Glomerular visceral epithelial cell (primary cell): ENCODE data around the gene CACNA1S.

Source experiments
- DNase-seq: peaks from one replicate; pipeline ENCODE4 v3.0.0-alpha.2; 2016; ENCODE audit errors: extremely low spot score

CACNA1S gene

DNA sequence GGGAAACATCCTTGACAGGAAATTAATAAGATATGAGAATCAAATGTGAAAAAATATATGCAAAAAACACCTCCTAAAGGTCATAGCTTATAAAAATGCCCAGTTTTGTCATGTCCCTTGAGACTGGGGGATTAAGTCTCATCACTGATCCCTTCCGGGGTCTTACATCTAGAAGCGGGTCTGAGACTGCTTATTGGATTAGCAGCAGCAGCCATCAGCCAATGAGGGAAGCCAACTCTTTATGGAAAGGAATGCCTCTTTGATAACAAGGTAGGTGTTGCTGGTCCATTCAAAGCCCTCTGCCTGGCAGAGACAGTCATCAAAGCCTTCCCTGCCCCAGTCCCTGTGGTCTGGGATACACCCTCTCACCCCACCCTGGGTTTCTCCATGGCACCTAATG lies 3.9 kb upstream of the CACNA1S start:
- DNase-seq: no peak

DNA sequence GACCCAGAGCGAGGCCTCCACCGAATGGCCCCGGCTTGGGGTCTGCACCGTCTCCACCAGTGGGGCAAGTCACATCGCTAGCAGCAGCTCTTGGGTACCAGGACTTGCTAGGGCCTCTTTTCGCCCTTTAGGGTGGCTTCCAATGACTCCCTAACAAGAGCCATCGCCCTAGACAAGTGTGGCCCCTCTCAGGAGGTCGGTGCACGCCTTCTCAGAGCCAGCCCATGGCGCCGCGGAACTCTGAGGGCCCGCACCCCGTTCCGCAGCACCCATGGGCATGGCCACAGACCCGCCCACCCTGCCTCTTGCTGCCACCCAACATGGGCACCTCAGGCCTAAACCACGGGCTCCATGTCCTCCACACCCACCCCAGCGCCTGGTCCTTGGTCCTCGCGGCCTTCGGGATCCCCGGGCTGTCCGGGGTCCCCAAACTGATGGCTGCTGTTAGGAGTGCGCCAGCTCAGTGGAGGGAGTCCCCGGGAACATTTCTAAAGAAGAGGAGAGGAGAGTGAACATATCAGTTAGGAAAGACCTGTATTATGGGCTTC lies 3.2 kb upstream of the CACNA1S start:
- no peak for DNase-seq

DNA sequence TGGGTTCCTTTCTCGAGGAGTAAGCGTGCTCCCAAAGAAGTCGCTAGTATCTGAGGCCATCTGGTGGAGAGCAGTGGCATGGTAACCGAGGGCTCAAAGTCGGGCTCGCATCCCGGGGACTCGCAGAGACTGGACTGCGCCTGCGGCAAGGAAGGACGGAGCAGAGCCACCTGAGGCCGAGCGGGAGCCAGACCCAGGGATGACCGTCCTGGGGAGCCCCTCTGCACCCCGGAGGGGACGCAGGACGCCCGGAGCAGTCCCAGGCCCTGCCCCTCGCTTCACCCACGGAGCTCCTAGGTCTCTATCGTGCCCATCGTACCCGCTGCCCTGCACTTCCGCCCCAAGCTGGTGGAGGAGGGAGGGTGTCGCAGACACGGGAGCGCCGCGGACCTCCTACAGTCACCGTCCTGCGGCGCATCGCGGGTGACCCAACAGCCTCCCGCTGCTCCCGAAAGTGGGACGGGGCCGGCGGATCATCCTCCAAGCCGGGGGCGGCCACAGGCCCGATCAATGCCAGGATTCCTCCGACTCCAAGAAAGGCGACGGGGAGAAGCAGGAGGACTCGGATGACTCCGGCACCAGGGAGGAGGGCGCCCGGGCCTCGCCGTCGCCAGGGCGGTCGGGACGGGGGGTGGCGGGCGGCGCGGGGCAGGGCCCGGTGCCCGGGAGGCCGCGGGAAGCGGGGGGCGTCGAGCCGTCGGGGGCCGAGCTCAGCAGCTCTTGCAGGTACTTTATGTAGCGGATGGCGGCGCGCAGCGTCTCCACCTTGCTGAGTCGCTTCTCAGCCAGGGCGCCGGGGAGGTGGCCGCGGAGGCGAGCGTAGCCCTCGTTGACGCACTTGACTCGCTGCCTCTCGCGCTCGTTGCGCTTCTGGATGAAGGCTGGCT lies 2.3 kb upstream of the CACNA1S start:
- DNase-seq: peak; percentile 94

DNA sequence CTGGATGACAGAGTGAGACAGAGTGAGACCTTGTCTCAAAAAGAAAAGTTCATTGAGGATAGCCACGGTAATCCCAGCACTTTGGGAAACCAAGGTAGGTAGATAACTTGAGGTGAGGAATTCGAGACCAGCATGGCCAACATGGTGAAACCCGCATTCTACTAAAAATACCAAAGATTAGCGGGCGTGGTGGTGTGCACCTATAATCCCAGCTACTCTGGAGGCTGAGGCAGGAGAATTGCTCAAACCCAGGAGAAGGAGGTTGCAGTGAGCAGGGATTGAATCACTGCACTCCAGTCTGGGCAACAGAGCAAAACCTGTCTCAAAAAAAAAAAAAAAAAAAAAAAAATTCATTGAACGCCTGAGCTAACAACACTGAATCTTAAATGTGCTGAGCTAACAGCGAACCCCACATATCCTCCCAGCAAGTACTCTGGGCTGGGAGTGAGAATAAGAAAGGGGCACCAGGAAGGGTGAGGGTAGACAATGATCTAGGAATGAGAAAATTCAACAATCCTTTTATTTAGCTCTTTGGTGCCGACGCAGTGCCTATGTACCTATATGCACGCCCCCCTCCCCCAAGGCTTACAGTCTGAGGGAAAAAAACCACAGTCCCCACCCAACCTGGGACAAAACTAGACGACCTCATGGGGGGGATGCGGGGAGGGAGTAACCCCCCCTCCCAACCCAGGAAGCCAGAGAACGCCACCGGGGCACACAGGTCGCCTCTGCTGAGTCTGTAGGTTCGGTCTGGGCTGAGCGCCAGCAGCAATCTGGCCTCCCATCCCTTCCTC lies 1.4 kb upstream of the CACNA1S start:
- DNase-seq: no peak

DNA sequence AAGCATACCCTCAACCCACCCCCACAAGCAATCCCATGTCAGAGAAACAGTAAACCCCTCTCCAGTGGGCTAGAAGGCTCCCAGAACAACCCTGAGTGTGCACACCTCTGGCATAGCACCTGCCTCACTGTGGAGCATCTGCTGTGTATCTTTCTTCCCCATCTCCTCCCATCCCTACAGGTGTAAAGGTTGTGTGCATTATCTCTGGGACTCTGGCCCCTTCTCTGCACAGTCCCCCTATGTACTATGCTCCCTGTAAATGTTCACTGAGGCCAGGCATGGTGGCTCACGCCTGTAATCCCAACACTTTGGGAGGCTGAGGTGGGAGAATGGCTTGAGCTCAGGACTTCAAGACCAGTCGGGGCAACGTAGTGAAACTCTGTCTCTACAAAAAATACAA lies 700 bp upstream of the CACNA1S start:
- no peak for DNase-seq

DNA sequence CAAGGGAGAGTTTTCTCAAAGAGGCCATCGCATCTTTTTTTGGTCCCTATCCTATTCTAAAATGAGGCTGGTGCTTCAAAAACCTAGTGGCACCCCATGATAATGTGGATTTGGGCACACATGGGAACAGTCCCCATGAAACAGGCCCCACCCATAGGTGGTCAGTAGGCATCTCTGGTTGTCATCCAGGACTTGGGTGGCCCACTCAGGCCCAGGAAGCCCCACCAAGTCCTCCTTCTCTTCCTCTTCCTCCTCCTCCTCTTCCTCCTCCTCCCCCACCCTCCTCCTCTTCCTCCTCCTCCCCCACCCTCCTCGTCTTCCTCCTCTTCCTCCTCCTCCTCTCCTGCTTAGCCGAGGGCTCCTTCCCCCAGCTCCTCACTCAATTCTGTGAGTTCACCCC lies 554 bp downstream of the CACNA1S start:
- no peak for DNase-seq

DNA sequence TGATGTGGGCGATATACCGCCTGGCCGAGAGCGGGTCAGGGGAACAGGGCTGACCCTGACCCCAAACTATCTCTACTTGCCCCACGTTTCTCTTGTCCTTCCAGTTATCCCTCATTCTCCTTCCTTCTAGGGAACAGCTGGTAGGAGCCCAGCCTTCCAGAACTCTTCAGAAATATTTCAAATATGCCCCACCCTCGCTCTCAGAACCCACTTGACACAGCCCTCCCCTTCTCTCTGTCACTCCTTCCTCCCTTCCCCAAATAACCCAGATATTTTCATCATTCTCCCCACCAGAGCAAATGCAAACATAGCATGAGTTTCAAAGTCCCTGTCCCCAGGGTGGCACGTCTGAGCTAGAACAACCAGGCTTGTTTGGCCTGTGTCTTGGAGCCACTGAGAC lies 1.1 kb downstream of the CACNA1S start:
- DNase-seq: no peak

DNA sequence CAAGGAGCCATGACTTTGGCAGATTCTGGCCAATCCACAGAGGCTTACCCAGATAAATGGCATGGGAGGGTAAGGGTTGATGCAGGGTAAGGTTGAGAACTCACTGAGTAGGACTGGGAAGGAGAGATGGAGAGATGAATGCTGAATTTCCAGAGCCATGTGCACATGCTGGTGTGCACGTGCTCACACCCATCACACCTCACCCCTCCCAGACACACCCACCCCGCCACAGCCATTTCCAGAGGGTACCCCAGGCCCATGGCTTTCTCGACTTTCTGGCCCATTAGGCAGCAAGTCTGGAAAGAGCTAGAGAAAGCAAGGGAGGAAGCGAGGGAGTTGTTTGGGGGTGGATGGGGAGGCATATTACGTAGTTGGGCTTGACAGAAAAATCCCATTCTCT lies 1.6 kb downstream of the CACNA1S start:
- no peak for DNase-seq

DNA sequence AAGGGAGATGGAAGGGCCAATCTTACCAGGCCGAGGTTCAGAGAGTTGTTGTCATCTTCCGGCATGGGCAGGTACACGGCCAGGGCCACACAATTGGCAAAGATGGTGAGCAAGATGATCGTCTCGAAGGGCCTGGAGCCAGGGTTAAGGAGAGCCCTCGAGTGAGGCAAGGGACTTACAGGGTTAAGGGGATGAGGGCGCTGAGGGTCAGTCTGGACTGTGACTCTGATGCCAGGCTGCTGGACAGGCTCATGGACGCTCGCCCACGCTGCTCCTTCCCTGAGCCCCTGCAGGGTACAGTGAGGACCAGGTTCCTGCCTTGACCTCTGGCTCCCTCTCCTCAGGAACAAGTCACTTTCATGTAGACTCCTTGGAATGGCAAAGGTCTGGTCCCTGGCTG lies 2.1 kb downstream of the CACNA1S start:
- no peak for DNase-seq

DNA sequence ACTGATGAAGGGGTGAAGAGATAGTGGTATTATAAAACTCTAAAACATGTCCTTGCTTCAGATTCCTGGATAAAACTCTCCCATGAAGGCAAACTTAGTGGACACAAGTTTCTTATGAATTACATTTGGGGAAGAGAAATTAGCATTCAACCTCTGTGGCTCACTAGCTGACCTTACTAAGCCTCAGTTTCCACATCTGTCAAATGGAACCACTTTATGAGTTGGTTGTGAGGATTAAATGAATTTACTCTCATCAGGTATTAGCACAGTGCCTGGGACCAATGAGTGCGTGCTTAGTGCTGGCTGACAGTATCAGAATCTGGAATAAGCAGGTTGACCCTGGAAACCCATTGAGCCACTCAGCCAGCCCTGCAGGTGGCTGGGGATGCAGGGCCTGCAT lies 2.6 kb downstream of the CACNA1S start:
- DNase-seq: no peak

DNA sequence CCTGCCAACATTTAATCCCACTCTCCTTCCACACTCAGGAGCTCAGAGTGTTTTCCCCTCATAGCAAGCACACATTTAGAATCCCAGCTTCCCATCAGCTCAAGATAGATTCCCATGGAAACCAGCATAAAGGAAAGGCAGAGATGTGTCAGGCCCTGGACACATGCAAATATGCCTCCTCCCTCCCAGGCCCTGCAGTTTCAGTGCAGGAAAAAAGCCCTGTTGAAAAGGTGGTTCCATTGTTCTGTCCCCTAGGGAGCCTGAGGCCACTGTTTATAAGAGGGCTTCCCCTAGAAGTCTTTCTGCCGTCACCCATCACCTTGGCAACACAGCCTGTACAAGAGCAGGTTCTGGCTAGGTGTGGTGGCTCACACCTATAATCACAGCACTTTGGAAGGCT lies 3.6 kb downstream of the CACNA1S start:
- DNase-seq: no peak

DNA sequence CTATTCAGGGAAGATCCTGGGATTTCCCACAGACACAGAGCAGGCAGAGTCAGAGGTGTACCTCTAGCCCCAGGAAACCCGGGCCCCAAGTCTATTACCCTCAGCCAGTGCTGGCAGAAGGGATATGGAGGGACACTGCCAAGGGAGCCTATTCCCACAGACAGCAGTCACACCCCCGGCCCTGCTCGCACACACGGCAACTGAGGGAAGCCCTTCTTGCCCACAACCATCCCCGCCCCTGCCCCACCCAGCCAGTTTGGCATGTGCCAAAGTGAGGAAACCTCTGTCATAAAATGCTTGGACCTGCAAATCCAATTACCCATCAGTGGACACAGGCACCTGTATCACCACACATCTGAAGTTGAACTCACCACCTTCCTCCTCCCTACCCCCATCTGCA lies 6.5 kb downstream of the CACNA1S start:
- DNase-seq: no peak

DNA sequence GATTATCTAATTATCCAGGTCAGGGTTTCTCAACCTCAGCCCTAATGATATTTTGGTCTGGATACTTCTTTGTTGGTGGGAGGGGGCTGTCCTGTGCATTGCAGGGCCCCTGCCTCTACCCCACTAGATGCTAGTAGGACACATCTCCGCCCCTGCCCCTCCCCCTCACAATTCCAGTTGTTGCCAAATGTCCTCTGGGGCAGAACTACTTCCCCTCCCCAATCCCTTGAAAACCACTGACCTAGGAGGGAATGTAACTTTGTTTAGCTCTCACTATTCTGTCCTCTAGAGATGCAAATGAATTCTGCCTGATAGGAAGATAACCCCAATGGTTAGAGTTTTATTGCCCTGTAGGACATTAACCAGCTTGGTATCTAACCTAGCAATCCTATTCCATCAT lies 8.1 kb downstream of the CACNA1S start:
- no peak for DNase-seq

DNA sequence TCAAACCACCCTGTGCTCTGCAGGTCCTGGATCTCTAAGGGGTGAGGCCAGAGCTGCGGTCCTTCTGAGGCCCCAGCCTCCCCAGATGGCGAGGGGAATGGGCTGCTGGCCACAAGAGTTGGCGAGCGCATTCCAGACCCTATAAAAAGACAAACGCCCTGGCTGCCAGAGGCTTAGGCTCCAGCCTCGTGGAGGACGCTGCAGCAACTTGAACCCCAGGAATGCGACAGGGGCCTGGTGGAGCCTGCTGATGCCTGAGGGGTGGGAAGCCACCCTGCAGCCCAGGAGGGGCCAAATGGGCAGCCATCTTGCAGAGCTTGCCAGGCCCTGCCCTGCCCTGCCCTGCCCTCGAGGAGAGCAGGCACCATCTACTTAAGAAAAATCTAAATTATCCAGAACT lies 8.6 kb downstream of the CACNA1S start:
- DNase-seq: no peak

DNA sequence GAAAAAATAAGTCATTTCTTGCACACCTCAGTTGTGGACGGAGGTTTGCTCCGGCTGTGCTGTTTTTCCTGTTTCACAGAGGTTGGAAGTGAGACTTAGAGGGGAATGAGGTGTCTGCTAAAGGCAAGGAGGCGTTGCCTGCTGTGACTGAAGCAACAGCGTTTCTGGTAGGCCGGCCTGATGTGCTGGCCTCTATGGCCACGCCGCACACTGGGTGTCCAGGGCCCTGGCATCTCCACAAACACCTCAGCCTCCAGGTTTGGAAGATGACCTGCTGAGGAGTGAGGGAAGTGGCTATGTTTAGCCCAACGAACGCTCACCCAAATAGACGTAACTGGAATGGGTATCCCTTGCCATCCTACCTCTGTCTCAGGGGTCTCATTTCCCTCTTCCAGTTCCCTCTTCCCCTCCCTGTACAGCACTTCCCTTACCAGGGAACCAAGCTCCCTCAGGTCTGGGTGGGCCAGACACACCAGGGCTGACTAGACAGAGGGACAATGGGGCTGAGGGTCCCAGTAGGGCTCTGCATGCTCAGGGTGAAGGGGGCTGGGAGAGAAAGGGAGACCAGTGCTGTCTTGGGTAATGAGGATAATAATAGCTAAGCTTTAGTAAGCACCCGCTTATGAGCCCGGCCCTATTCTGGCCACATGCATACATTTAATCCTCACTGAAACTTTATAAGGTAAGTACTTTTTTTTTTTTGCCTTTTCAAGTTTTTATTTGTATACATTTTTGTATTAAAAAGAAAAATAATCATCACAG lies 11.9 kb downstream of the CACNA1S start:
- DNase-seq: no peak

DNA sequence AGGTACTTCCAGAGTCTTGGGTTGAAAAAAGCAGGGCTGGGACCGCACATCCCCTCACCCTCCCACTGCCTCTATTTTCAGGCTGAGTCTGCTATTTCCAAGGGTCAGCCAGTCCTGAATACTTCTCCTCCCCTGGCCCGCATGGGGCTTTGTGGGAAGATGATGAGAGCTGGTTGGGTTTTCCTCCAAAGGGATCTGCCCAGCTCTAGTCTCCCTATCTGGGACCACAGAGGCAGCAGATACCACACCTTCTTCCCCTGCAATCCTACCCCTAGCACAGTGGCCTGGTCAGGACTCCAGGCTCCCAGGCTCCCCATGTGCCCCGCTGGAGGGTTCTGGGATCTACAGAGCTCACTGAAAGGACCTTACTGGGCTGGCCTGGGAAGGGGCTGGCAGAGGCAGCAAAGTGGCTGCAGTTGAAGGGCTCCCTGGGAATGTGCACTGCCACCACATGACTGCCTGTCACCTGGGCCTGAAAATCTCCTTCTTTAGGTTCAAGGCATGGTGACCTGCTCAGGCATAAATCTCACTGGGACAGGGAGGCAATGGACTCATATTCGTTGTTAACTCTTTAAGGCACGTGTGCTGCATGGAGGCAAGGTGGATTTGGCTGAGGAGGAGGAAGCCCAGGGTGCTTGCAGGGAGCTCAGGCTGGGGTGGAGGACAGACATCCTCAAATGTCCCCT lies 13.1 kb downstream of the CACNA1S start:
- DNase-seq: no peak

DNA sequence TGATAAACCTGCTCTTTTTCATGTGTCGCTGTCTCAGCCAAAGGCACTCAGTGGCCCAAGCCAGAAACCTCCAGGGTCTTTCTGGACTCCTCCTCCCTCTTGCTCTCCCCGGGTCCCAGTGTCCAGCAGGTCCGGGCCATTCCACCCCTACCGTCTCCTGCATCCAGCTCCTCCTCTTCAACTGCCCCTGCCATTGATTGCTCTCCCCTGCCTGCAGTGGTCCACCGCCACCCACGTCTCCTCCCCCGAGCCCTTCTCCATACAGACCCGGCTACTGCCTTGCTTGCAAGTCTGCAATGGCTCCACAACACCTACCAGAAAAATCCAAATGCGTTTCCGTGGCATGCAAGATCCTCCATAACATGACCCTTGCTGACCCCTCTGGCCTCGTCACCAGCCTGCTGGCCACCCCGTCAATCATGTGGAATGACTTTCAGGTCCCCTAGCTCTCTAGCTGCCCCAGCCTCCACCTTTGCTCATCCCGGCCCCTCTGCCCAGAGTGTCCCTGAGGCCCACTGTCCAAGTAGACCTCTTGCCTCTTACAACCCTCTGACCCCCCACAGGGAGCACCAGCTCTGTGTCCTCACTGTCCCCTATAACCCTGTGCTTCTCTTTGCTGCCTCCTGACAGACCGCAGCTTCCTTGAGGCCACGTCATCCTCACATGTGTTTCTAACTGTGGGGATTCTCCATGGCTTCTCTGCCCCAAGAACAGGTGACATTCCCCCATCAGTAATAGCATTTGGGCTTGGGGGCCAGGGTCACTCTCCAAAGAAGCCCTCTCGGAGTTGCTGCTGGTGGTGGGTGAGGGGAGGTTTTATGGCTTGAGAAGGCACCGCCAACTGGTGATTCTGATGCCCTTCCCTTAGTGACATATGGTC lies 15.0 kb downstream of the CACNA1S start:
- no peak for DNase-seq

DNA sequence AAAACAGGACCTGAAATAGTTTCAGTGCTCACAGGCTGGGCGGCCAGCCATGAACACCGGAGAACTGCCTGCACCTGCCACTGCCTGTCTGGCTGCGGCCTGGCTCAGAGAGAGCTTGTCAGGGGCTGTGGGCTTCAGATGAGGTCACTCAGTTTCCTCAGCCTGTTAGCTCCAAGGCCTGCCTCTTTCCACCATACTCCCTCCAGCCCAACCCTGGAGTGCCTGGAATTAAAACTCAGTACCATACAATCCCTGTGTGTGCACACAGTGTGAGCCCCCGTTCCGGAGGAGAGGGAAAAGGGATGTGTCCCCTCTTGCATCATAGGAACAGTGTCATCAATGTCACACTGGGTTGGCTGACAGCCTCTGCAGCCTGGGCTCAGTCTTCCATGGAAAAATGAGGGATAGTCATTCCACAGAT lies 16.2 kb downstream of the CACNA1S start:
- no peak for DNase-seq

DNA sequence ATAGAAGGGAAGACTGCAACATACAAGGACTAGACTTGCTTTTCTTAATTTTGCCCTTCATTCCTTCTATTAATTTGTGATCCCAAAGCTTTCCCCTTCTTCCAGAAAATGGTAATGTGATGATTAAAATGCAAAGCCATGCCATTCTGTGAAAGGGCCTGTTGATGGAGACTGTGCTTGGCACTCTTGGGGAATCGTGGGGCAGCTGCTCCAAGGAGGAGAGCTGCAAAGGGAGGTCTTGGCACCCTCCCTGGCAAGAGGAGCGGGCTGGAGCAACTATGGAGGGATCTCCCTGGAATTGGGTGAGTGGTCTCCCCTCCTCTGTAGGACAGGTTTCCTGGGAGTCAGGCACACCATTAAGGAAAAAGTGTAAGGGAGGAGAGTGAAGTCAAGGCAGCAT lies 16.6 kb downstream of the CACNA1S start:
- no peak for DNase-seq

DNA sequence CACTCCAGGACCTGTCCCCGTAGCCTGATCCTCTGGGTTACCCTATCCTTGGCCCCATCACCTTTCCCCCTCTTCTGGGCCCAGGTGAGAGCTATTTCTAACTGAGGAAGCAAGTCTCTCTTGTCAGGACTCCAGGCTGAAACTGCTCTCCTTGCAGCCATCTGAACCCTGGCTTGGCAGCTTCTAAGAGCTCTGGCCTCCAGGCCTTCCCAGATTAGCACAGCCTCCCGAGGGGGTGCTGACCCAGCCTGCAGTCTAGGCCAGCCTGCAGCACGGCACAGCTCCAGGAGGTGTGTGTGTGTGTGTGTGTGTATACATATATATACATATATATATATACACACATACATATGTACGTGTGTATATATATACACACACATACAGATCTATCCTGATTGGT lies 17.4 kb downstream of the CACNA1S start:
- DNase-seq: no peak

DNA sequence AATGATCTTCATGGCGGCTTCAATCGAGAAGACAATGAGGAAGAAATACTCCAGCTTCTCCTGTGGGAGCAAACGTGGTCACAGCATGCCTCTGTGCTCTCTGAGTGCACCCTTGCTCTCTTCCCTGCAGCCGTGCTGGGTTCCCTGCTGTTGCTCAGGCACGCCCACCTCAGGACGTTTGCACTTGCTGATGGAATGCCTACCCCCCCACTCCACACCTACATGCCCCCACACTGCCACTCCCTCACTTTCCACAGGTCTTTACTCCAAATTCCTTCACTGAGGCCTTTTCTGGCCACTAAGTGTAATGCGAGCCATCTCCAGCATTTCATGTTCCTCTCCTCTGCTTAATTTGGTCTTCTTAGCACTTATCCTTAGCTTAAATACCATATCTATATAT lies 18.3 kb downstream of the CACNA1S start:
- DNase-seq: no peak
